HG02678 (cell line): ENCODE results near the gene TGM5.
A peak's percentile ranks its signal among the peaks of the same experiment; 100 is the strongest.
"Not testable (repeated sequence)": the region's sequence is repeated elsewhere in the genome, so short reads cannot be mapped to it uniquely, and the experiment has no call there.

ENCODE experiments used
- ATAC-seq: cut with Tn5 transposase; IDR thresholded peaks from one replicate; pipeline ENCODE4 v1.9.1; 2021; ENCODE audit warnings: mild to moderate bottlenecking, moderate library complexity; ENCODE audit not compliant: unreplicated experiment

TGM5 gene

GRCh38 chr15:43249699-43250203, 17.0 kb downstream of the TGM5 start:
- ATAC-seq = peak; percentile 45

- ATAC-seq = peak; percentile 9
Observed at GRCh38 chr15:43249236-43249635, 17.5 kb downstream of the TGM5 start.

- ATAC-seq = no peak
Observed at GRCh38 chr15:43246261-43246774, 20.4 kb downstream of the TGM5 start.

GRCh38 chr15:43244092-43244491, 22.6 kb downstream of the TGM5 start:
- no peak for ATAC-seq

- no peak for ATAC-seq
Observed at GRCh38 chr15:43243020-43243645, 23.6 kb downstream of the TGM5 start.

GRCh38 chr15:43242616-43243015, 24.1 kb downstream of the TGM5 start:
- ATAC-seq = no peak

- no peak for ATAC-seq
Observed at GRCh38 chr15:43241100-43241499, 25.6 kb downstream of the TGM5 start.

- ATAC-seq = no peak
Observed at GRCh38 chr15:43239732-43240491, 26.8 kb downstream of the TGM5 start.

GRCh38 chr15:43238671-43239131, 28.0 kb downstream of the TGM5 start:
- no peak for ATAC-seq

GRCh38 chr15:43237842-43238470, 28.8 kb downstream of the TGM5 start:
- ATAC-seq = no peak

GRCh38 chr15:43235536-43235935, 31.2 kb downstream of the TGM5 start:
- ATAC-seq = no peak

GRCh38 chr15:43232289-43232874, 34.3 kb downstream of the TGM5 start:
- ATAC-seq = no peak

- no peak for ATAC-seq
Observed at GRCh38 chr15:43230640-43231115, 36.0 kb downstream of the TGM5 start.

GRCh38 chr15:43229977-43230376, 36.8 kb downstream of the TGM5 start:
- no peak for ATAC-seq

- no peak for ATAC-seq
Observed at GRCh38 chr15:43226436-43227305, 40.1 kb downstream of the TGM5 start.

GRCh38 chr15:43225950-43226255, 40.8 kb downstream of the TGM5 start:
- ATAC-seq = not testable (repeated sequence)

- peak; percentile 60 for ATAC-seq
Observed at GRCh38 chr15:43225201-43225949, 41.4 kb downstream of the TGM5 start.

- ATAC-seq = no peak
Observed at GRCh38 chr15:43221422-43221821, 45.3 kb downstream of the TGM5 start.

GRCh38 chr15:43220991-43221403, 45.7 kb downstream of the TGM5 start, which contains the start of gene EPB42:
Gene EPB42, minus strand, starts transcription at chr15:43221018. Its CDS starts 193 bp downstream, at chr15:43220825.
- ATAC-seq = no peak
